HepG2 (cell line): Measurements from ENCODE around the gene LRIG1. TPM values are rescaled to one million over a fixed set of nuclear protein-coding genes. Genes with fewer than 3 reads are reported as not detected.
A peak's percentile ranks its signal among the peaks of the same experiment; 100 is the strongest.

ENCODE experiments used
- BCL3 ChIP-seq: sonication (generic); formaldehyde crosslinking; IDR thresholded peaks from 2 replicates; pipeline ENCODE4 v1.5.1; 2020; ENCODE audit warnings: mild to moderate bottlenecking, missing genetic modification reagents, moderate library complexity
- BRD4 ChIP-seq: sonication (generic); formaldehyde crosslinking; IDR thresholded peaks from 2 replicates; pipeline ENCODE4 v1.4.0; 2020; ENCODE audit warnings: missing genetic modification reagents
- CERS6 ChIP-seq: sonication (generic); formaldehyde crosslinking; IDR thresholded peaks from 2 replicates; pipeline ENCODE4 v1.5.0; 2020; ENCODE audit warnings: missing genetic modification reagents
- FOXA1 ChIP-seq, 2 experiments: fragments of 450-650 bp in 1 of 2; sonication (generic) in 1 of 2; formaldehyde crosslinking in 1 of 2; IDR thresholded peaks; 2 replicates each; pipeline versions ENCODE4 v1.4.0 to v1.6.1; 2016 to 2020; ENCODE audit warnings: missing genetic modification reagents in 1 of 2
- HNF4A ChIP-seq: sonication (generic); formaldehyde crosslinking; IDR thresholded peaks from 2 replicates; pipeline ENCODE4 v1.4.0; 2020; ENCODE audit warnings: missing genetic modification reagents
- MAFK ChIP-seq, 2 experiments: IDR thresholded peaks in 1 of 2; conservative IDR thresholded peaks in 1 of 2; 2 replicates each; pipeline ENCODE4 v1.6.1; 2011; ENCODE audit warnings: improper control_type of control experiment in 2 of 2, low read length in 2 of 2
- MIXL1 ChIP-seq: IDR thresholded peaks from 2 replicates; pipeline ENCODE4 v1.6.1; 2016
- PHF5A ChIP-seq: IDR thresholded peaks from one replicate; pipeline ENCODE4 v1.6.1; 2018; ENCODE audit warnings: low read depth, missing genetic modification reagents; ENCODE audit not compliant: unreplicated experiment
- RNF2 ChIP-seq: fragments of 450-650 bp; conservative IDR thresholded peaks from 2 replicates; pipeline ENCODE4 v1.6.1; 2016; ENCODE audit warnings: low read depth
- SNRNP70 ChIP-seq: fragments of 200-400 bp; formaldehyde crosslinking; IDR thresholded peaks from 2 replicates; pipeline ENCODE4 v1.6.1; 2017; ENCODE audit warnings: mild to moderate bottlenecking, low read depth, low read length, moderate library complexity
- TP53 ChIP-seq: sonication (generic); formaldehyde crosslinking; conservative IDR thresholded peaks from 2 replicates; pipeline ENCODE4 v1.4.0; 2020; ENCODE audit warnings: missing genetic modification reagents
- ZNF382 ChIP-seq: sonication (generic); formaldehyde crosslinking; IDR thresholded peaks from 2 replicates; pipeline ENCODE4 v1.5.0; 2020; ENCODE audit warnings: missing genetic modification reagents, mild to moderate bottlenecking, borderline replicate concordance
- ZNF564 ChIP-seq: sonication (generic); formaldehyde crosslinking; IDR thresholded peaks from 2 replicates; pipeline ENCODE4 v1.8.1; 2023; ENCODE audit warnings: mild to moderate bottlenecking, missing genetic modification reagents
- ZNF576 ChIP-seq: sonication (generic); formaldehyde crosslinking; IDR thresholded peaks from 2 replicates; pipeline ENCODE4 v1.4.0; 2020; ENCODE audit warnings: mild to moderate bottlenecking, missing genetic modification reagents
- polyA plus RNA-seq, 8 experiments: library from polyadenylated mRNA; depleted of rRNA in 3 of 8; stranded (reverse) in 7 of 8; unstranded in 1 of 8; fragments of >200 nt; fragmentation: Illumina TruSeq in 4 of 8; extraction: Trizol in 4 of 8; gene quantifications; 2 replicates each; pipeline versions ENCODE4 v1.2.1 to v1.2.3, GENCODE V29; 2011 to 2016; ENCODE audit warnings: low read depth in 4 of 8, missing spikeins in 1 of 8, mixed read lengths in 1 of 8; ENCODE audit not compliant: insufficient read depth in 1 of 8
- total RNA-seq, 5 experiments: library from RNA; depleted of rRNA; stranded (reverse); fragments of >200 nt; fragmentation: Illumina TruSeq; extraction: Trizol; gene quantifications; 2 replicates each; pipeline ENCODE4 v1.2.3, GENCODE V29; 2016; ENCODE audit warnings: low read depth in 1 of 5
- TF ChIP-seq, protein P1 (sequence below): sonication (generic); formaldehyde crosslinking; IDR thresholded peaks from 2 replicates; pipeline ENCODE4 v1.9.0; 2021; ENCODE audit warnings: mild to moderate bottlenecking, missing genetic modification reagents
- TF ChIP-seq, protein P2 (sequence below): sonication (generic); formaldehyde crosslinking; IDR thresholded peaks from 2 replicates; pipeline ENCODE4 v1.8.0; 2022; ENCODE audit warnings: low read depth, missing genetic modification reagents
- TF ChIP-seq, protein P3 (sequence below): sonication (generic); formaldehyde crosslinking; IDR thresholded peaks from 2 replicates; pipeline ENCODE4 v1.8.1; 2022; ENCODE audit warnings: mild to moderate bottlenecking, missing genetic modification reagents

LRIG1 gene
- total and polyA plus RNA-seq, 2 of the 13 experiments (the other 11 are each of a cell fraction or from before 2014, with no cell fraction given) = 17.8 to 24.8 TPM

DNA sequence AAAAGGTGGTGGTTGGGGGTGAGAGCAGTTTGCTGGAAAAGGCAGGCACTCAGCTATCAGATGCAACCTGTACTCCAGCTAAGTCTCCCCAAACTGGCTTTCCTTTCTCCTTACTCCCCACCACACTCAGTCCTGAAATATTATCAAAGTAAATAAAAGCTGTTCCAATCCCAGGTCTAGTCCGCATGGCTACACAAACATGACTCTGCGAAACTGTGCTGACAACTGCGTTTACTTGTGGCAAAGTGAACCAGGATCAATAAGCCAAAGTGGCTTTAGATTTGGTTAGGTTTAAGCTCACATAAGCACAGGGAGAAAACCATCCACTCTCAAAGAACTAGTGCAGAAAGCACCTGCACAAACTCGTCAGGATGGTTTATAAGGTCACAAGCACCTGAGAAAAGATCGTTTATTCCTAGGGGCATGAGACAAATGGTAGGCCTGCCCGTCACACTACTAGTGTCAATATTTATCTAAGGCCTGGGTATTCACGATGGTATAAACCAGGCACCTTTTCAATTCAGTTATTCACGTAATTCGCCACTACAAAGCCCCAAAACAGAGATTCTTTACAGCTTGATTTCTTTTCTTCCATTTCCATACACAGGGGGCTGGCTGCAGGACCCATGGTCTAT is 25.3 kb downstream of the LRIG1 start (continued):
- TF ChIP-seq, protein P1, sequence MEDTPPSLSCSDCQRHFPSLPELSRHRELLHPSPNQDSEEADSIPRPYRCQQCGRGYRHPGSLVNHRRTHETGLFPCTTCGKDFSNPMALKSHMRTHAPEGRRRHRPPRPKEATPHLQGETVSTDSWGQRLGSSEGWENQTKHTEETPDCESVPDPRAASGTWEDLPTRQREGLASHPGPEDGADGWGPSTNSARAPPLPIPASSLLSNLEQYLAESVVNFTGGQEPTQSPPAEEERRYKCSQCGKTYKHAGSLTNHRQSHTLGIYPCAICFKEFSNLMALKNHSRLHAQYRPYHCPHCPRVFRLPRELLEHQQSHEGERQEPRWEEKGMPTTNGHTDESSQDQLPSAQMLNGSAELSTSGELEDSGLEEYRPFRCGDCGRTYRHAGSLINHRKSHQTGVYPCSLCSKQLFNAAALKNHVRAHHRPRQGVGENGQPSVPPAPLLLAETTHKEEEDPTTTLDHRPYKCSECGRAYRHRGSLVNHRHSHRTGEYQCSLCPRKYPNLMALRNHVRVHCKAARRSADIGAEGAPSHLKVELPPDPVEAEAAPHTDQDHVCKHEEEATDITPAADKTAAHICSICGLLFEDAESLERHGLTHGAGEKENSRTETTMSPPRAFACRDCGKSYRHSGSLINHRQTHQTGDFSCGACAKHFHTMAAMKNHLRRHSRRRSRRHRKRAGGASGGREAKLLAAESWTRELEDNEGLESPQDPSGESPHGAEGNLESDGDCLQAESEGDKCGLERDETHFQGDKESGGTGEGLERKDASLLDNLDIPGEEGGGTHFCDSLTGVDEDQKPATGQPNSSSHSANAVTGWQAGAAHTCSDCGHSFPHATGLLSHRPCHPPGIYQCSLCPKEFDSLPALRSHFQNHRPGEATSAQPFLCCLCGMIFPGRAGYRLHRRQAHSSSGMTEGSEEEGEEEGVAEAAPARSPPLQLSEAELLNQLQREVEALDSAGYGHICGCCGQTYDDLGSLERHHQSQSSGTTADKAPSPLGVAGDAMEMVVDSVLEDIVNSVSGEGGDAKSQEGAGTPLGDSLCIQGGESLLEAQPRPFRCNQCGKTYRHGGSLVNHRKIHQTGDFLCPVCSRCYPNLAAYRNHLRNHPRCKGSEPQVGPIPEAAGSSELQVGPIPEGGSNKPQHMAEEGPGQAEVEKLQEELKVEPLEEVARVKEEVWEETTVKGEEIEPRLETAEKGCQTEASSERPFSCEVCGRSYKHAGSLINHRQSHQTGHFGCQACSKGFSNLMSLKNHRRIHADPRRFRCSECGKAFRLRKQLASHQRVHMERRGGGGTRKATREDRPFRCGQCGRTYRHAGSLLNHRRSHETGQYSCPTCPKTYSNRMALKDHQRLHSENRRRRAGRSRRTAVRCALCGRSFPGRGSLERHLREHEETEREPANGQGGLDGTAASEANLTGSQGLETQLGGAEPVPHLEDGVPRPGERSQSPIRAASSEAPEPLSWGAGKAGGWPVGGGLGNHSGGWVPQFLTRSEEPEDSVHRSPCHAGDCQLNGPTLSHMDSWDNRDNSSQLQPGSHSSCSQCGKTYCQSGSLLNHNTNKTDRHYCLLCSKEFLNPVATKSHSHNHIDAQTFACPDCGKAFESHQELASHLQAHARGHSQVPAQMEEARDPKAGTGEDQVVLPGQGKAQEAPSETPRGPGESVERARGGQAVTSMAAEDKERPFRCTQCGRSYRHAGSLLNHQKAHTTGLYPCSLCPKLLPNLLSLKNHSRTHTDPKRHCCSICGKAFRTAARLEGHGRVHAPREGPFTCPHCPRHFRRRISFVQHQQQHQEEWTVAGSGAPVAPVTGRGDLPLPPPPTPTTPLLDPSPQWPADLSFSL (CRISPR knock-in tag) = peak; percentile 88
- TF ChIP-seq ZNF382 (CRISPR knock-in tag) = no peak
- TF ChIP-seq PHF5A (CRISPR knock-in tag) = no peak
- no peak for TF ChIP-seq CERS6
- TF ChIP-seq, protein P2, sequence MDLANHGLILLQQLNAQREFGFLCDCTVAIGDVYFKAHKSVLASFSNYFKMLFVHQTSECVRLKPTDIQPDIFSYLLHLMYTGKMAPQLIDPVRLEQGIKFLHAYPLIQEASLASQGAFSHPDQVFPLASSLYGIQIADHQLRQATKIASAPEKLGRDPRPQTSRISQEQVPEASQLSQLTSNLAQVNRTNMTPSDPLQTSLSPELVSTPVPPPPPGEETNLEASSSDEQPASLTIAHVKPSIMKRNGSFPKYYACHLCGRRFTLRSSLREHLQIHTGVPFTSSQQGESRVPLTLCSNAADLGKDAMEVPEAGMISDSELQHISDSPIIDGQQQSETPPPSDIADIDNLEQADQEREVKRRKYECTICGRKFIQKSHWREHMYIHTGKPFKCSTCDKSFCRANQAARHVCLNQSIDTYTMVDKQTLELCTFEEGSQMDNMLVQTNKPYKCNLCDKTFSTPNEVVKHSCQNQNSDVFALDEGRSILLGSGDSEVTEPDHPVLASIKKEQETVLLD (CRISPR knock-in tag) = no peak
- TF ChIP-seq HNF4A (CRISPR knock-in tag) = 0 out of 2 replicates have a peak, but pooled peaks have one; percentile 16
- TF ChIP-seq ZNF576 (CRISPR knock-in tag) = no peak
- no peak for TF ChIP-seq SNRNP70
- peak; percentile 67 to 86 for TF ChIP-seq MAFK (conservative IDR thresholded peaks at IDR 0.05 in 1 of 2, IDR thresholded peaks at IDR 0.05 in 1 of 2; ENCODE audit: low read length in 2 of 2)
- TF ChIP-seq ZNF564 (CRISPR knock-in tag) = no peak
- TF ChIP-seq TP53 (CRISPR knock-in tag) = no peak
- TF ChIP-seq BCL3 (CRISPR knock-in tag) = no peak
- no peak for TF ChIP-seq BRD4 (CRISPR knock-in tag)
- no peak for TF ChIP-seq RNF2
- no peak for TF ChIP-seq MIXL1 (CRISPR knock-in tag)
- TF ChIP-seq FOXA1 (IDR thresholded peaks at IDR 0.05) = no peak
- peak; percentile 54 for TF ChIP-seq FOXA1 (CRISPR knock-in tag; IDR thresholded peaks at IDR 0.05)
- TF ChIP-seq, protein P3, sequence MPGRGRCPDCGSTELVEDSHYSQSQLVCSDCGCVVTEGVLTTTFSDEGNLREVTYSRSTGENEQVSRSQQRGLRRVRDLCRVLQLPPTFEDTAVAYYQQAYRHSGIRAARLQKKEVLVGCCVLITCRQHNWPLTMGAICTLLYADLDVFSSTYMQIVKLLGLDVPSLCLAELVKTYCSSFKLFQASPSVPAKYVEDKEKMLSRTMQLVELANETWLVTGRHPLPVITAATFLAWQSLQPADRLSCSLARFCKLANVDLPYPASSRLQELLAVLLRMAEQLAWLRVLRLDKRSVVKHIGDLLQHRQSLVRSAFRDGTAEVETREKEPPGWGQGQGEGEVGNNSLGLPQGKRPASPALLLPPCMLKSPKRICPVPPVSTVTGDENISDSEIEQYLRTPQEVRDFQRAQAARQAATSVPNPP (CRISPR knock-in tag) = no peak
